SIG-M5 (cell line): ENCODE data around the gene C9orf43.
A peak's percentile ranks its signal among the peaks of the same experiment; 100 is the strongest.
"Not testable (repeated sequence)": the region's sequence is repeated elsewhere in the genome, so short reads cannot be mapped to it uniquely, and the experiment has no call there.

Source experiments
- DNase-seq: peaks from one replicate; lab custom pipeline; 2025; lab: John Stamatoyannopoulos, UW

Gene C9orf43

GRCh38 chr9:113410207-113410864 is at the start of gene C9orf43, which contains the start of gene POLE3:
TSS of gene C9orf43 (plus strand) at chr9:113410747. CDS start at chr9:113413494, 2,747 bp downstream.
TSS of gene POLE3 (minus strand) at chr9:113410675. CDS start at chr9:113410293, 382 bp downstream.
- peak; percentile 64 for DNase-seq

GRCh38 chr9:113361304-113362018 is 49.1 kb upstream of the C9orf43 start:
- no peak for DNase-seq

GRCh38 chr9:113363336-113363735 is 47.2 kb upstream of the C9orf43 start:
- DNase-seq: no peak

- no peak for DNase-seq
Observed at GRCh38 chr9:113364951-113365350, 45.6 kb upstream of the C9orf43 start.

- not testable (repeated sequence) for DNase-seq
Observed at GRCh38 chr9:113365652-113366051, 44.9 kb upstream of the C9orf43 start.

- no peak for DNase-seq
Observed at GRCh38 chr9:113368348-113368981, 42.1 kb upstream of the C9orf43 start.

GRCh38 chr9:113368982-113369854 is 41.3 kb upstream of the C9orf43 start:
- DNase-seq: no peak

GRCh38 chr9:113369855-113370140 is 40.7 kb upstream of the C9orf43 start:
- no peak for DNase-seq

GRCh38 chr9:113370806-113371325 is 39.7 kb upstream of the C9orf43 start:
- no peak for DNase-seq

GRCh38 chr9:113372059-113372458 is 38.5 kb upstream of the C9orf43 start:
- no peak for DNase-seq

GRCh38 chr9:113373256-113373655 is 37.3 kb upstream of the C9orf43 start:
- no peak for DNase-seq

- DNase-seq: no peak
Observed at GRCh38 chr9:113373676-113374392, 36.7 kb upstream of the C9orf43 start.

- no peak for DNase-seq
Observed at GRCh38 chr9:113375057-113376023, 35.2 kb upstream of the C9orf43 start.

GRCh38 chr9:113376634-113377567 is 33.6 kb upstream of the C9orf43 start, which contains the start of gene HDHD3:
TSS of gene HDHD3 (minus strand) at chr9:113376986. CDS start at chr9:113374354, 2,632 bp downstream.
- DNase-seq: no peak

GRCh38 chr9:113379094-113379828 is 31.3 kb upstream of the C9orf43 start:
- DNase-seq: not testable (repeated sequence)

- DNase-seq: not testable (repeated sequence)
Observed at GRCh38 chr9:113379829-113380210, 30.7 kb upstream of the C9orf43 start.

GRCh38 chr9:113380869-113381378 is 29.6 kb upstream of the C9orf43 start:
- no peak for DNase-seq

GRCh38 chr9:113381441-113381840 is 29.1 kb upstream of the C9orf43 start:
- DNase-seq: not testable (repeated sequence)
